HTR-8/SVneo (cell line): ENCODE results near the gene CYP2F1.
"Not testable (repeated sequence)": the region's sequence is repeated elsewhere in the genome, so short reads cannot be mapped to it uniquely, and the experiment has no call there.

Source experiments
- DNase-seq: peaks from one replicate; pipeline ENCODE4 v3.0.0; 2011; ENCODE audit warnings: low spot score, mixed read lengths; ENCODE audit not compliant: insufficient read length
- FAIRE-seq: peaks from 2 replicates; lab custom pipeline; 2011; peaks lifted over from hg19 to GRCh38; lab: Jason Lieb, UNC

Gene CYP2F1

GRCh38 chr19:41123716-41124294 lies 9.6 kb downstream of the CYP2F1 start:
- FAIRE-seq (no peak), DNase-seq (no peak)

- FAIRE-seq: peak; percentile 23
- DNase-seq: not testable (repeated sequence)
Observed at GRCh38 chr19:41126765-41127203, 12.6 kb downstream of the CYP2F1 start.

- not testable (repeated sequence) for FAIRE-seq, DNase-seq
Observed at GRCh38 chr19:41127362-41127761, 13.1 kb downstream of the CYP2F1 start.

GRCh38 chr19:41127801-41128300 lies 13.6 kb downstream of the CYP2F1 start:
- peak; percentile 60 for FAIRE-seq
- DNase-seq: not testable (repeated sequence)

GRCh38 chr19:41128692-41129091 lies 14.5 kb downstream of the CYP2F1 start:
- FAIRE-seq (no peak), DNase-seq (no peak)

GRCh38 chr19:41131186-41131585 lies 17.0 kb downstream of the CYP2F1 start:
- DNase-seq (no peak), FAIRE-seq (no peak)

GRCh38 chr19:41133260-41133659 lies 19.0 kb downstream of the CYP2F1 start:
- FAIRE-seq (no peak), DNase-seq (no peak)

GRCh38 chr19:41134616-41135015 lies 20.4 kb downstream of the CYP2F1 start:
- FAIRE-seq (no peak), DNase-seq (no peak)

- FAIRE-seq: peak; percentile 74
- DNase-seq: not testable (repeated sequence)
Observed at GRCh38 chr19:41135390-41136384, 21.5 kb downstream of the CYP2F1 start.

- FAIRE-seq (no peak), DNase-seq (no peak)
Observed at GRCh38 chr19:41136636-41137455, 22.6 kb downstream of the CYP2F1 start.

- no peak for FAIRE-seq
- peak; percentile 71 for DNase-seq
Observed at GRCh38 chr19:41144403-41144802, 30.2 kb downstream of the CYP2F1 start.

GRCh38 chr19:41149831-41150230 lies 35.6 kb downstream of the CYP2F1 start:
- FAIRE-seq (no peak), DNase-seq (no peak)

- not testable (repeated sequence) for FAIRE-seq, DNase-seq
Observed at GRCh38 chr19:41150986-41151385, 36.8 kb downstream of the CYP2F1 start.

- DNase-seq (no peak), FAIRE-seq (no peak)
Observed at GRCh38 chr19:41154060-41154459, 39.8 kb downstream of the CYP2F1 start.

- no peak for FAIRE-seq
Observed at GRCh38 chr19:41156207-41156606, 42.0 kb downstream of the CYP2F1 start.

GRCh38 chr19:41159881-41160280 lies 45.6 kb downstream of the CYP2F1 start:
- no peak for DNase-seq

More at GRCh38 chr19:41156207-41156606, 42.0 kb downstream of the CYP2F1 start:
- no peak for DNase-seq

GRCh38 chr19:41161903-41162302 lies 47.7 kb downstream of the CYP2F1 start:
- no peak for DNase-seq
- FAIRE-seq: no peak

More at GRCh38 chr19:41159881-41160280, 45.6 kb downstream of the CYP2F1 start:
- no peak for FAIRE-seq

- FAIRE-seq: no peak
- DNase-seq: no peak
Observed at GRCh38 chr19:41166944-41167804, 52.9 kb downstream of the CYP2F1 start.
